Head of caudate nucleus (tissue), 42 donors: ENCODE results near the gene CILP.
"Not testable (repeated sequence)": the region's sequence is repeated elsewhere in the genome, so short reads cannot be mapped to it uniquely, and the experiment has no call there.

ENCODE experiments used
- DNase-seq, 42 donors: peaks; one replicate each; pipeline versions ENCODE4 v3.0.0 to v3.0.0-alpha.2; 2020 to 2021; ENCODE audit warnings: mixed read lengths in 7 of 42
- intact Hi-C: fragments of 100-400 bp; cut with DNase I; formaldehyde crosslinking; loops from one replicate; pipeline ENCODE4 v1.15.0; 2022

CILP gene

GRCh38 chr15:65198571-65198970 is 12.7 kb downstream of the CILP start:
- DNase-seq = peak in 1 of 42 donors; percentile 31
- intact Hi-C loops = loop anchor here (10.0 kb wide), 1 partner anchor 76 kb away; no protein-coding TSS in a partner anchor

GRCh38 chr15:65197337-65197645 is 14.0 kb downstream of the CILP start:
- no peak for DNase-seq
- intact Hi-C loops = loop anchor here (10.0 kb wide), 1 partner anchor 78 kb away; no protein-coding TSS in a partner anchor

GRCh38 chr15:65196637-65197336 is 14.5 kb downstream of the CILP start:
- intact Hi-C loops = loop anchor here (10.0 kb wide), 1 partner anchor 78 kb away; no protein-coding TSS in a partner anchor

GRCh38 chr15:65195548-65195923 is 15.7 kb downstream of the CILP start:
- intact Hi-C loops = loop anchor here (10.0 kb wide), 1 partner anchor 79 kb away; no protein-coding TSS in a partner anchor
- peak in 1 of 42 donors; percentile 5 for DNase-seq

More at GRCh38 chr15:65196637-65197336, 14.5 kb downstream of the CILP start:
- peak in 1 of 42 donors; percentile 35 for DNase-seq

GRCh38 chr15:65194826-65195547 is 16.3 kb downstream of the CILP start:
- DNase-seq = peak in 13 of 42 donors; percentile 8 to 46 (median 21)
- intact Hi-C loops = loop anchor here (10.0 kb wide), 1 partner anchor 80 kb away; no protein-coding TSS in a partner anchor

GRCh38 chr15:65192016-65192415 is 19.3 kb downstream of the CILP start:
- DNase-seq = peak in 2 of 42 donors; percentile 10 to 23
- intact Hi-C loops = loop anchor here (10.0 kb wide), 1 partner anchor 83 kb away; no protein-coding TSS in a partner anchor

- intact Hi-C loops = loop anchor here (5.0 to 10.0 kb wide), 2 partner anchors 54 to 108 kb away; partner anchors contain the start of genes PDCD7 and RNU5A-1
- peak in 21 of 42 donors; percentile 12 to 70 (median 46) for DNase-seq
Measured at GRCh38 chr15:65189102-65189740, 22.1 kb downstream of the CILP start.

GRCh38 chr15:65188472-65188871 is 22.8 kb downstream of the CILP start:
- intact Hi-C loops = loop anchor here (5.0 to 10.0 kb wide), 2 partner anchors 54 to 109 kb away; partner anchors contain the start of genes PDCD7 and RNU5A-1
- DNase-seq = peak in 2 of 42 donors; percentile 24 to 32

- peak; percentile 80 to 95 (median 90) for DNase-seq
- intact Hi-C loops = loop anchor here (5.0 to 10.0 kb wide), 2 partner anchors 50 to 112 kb away; partner anchors contain the start of genes PDCD7 and RNU5A-1
Measured at GRCh38 chr15:65184868-65185717, 26.2 kb downstream of the CILP start, which contains the start of gene CLPX. TSS of gene CLPX (minus strand) at chr15:65185342. CDS start at chr15:65185153, 189 bp downstream.

GRCh38 chr15:65184305-65184867 is 26.9 kb downstream of the CILP start:
- peak in 36 of 42 donors; percentile 10 to 70 (median 38) for DNase-seq
- intact Hi-C loops = loop anchor here (10.0 kb wide), 1 partner anchor 50 kb away; the partner anchor contains the start of gene PDCD7

- intact Hi-C loops = loop anchor here (10.0 kb wide), 1 partner anchor 49 kb away; the partner anchor contains the start of gene PDCD7
- no peak for DNase-seq
Measured at GRCh38 chr15:65183865-65184159, 27.5 kb downstream of the CILP start.

GRCh38 chr15:65182538-65182937 is 28.7 kb downstream of the CILP start:
- intact Hi-C loops = loop anchor here (10.0 kb wide), 1 partner anchor 48 kb away; the partner anchor contains the start of gene PDCD7
- no peak for DNase-seq

GRCh38 chr15:65181582-65182353 is 29.5 kb downstream of the CILP start:
- intact Hi-C loops = loop anchor here (10.0 kb wide), 1 partner anchor 47 kb away; the partner anchor contains the start of gene PDCD7
- DNase-seq = not testable (repeated sequence)

GRCh38 chr15:65180167-65180566 is 31.1 kb downstream of the CILP start:
- intact Hi-C loops = loop anchor here (10.0 kb wide), 1 partner anchor 45 kb away; the partner anchor contains the start of gene PDCD7
- DNase-seq = no peak

- no peak for DNase-seq
- intact Hi-C loops = no loop called here
Measured at GRCh38 chr15:65177901-65178300, 33.4 kb downstream of the CILP start.

- DNase-seq = no peak
- intact Hi-C loops = no loop called here
Measured at GRCh38 chr15:65176056-65176455, 35.2 kb downstream of the CILP start.

GRCh38 chr15:65175511-65175910 is 35.8 kb downstream of the CILP start:
- no peak for DNase-seq
- intact Hi-C loops = no loop called here
